Effector memory CD4-positive, alpha-beta T cell (primary cell): ENCODE measurements around the gene LRRD1.
"Not testable (repeated sequence)": the region's sequence is repeated elsewhere in the genome, so short reads cannot be mapped to it uniquely, and the experiment has no call there.

ENCODE experiments used
- DNase-seq, 3 donors: peaks; one replicate each; pipeline ENCODE4 v3.0.0-alpha.2; 2020
- H3K27ac ChIP-seq: 2 replicates; pipeline ENCODE4 v1.7.0; 2013; ENCODE audit warnings: mild to moderate bottlenecking, low read length, moderate library complexity; ENCODE audit not compliant: insufficient read depth, poor library complexity, severe bottlenecking
- H3K27me3 ChIP-seq: replicated peaks from 2 replicates; pipeline ENCODE4 v1.7.0; 2013; ENCODE audit warnings: mild to moderate bottlenecking, low read length; ENCODE audit not compliant: insufficient read depth, control insufficient read depth, poor library complexity, severe bottlenecking
- H3K36me3 ChIP-seq: 2 replicates; pipeline ENCODE4 v1.7.0; 2013; ENCODE audit warnings: mild to moderate bottlenecking, low read length, moderate library complexity; ENCODE audit not compliant: control insufficient read depth, insufficient read depth
- H3K4me1 ChIP-seq: 2 replicates; pipeline ENCODE4 v1.7.0; 2013; ENCODE audit warnings: low read length, mild to moderate bottlenecking; ENCODE audit not compliant: control insufficient read depth, insufficient read depth, poor library complexity, severe bottlenecking
- H3K4me3 ChIP-seq: 2 replicates; pipeline ENCODE4 v1.7.0; 2013; ENCODE audit warnings: low read length, low read depth, mild to moderate bottlenecking; ENCODE audit not compliant: insufficient read depth, poor library complexity, severe bottlenecking
- H3K9me3 ChIP-seq: 2 replicates; pipeline ENCODE4 v1.7.0; 2013; ENCODE audit warnings: mild to moderate bottlenecking, low read length, moderate library complexity; ENCODE audit not compliant: control insufficient read depth
- total RNA-seq, 3 donors: gene quantifications; one replicate each; lab custom pipeline; 2026; lab: John Stamatoyannopoulos, UW

LRRD1 gene
- total RNA-seq, result 0 reads per million in 3 donors

- Histone ChIP-seq H3K4me1 (no peaks in the 10 kb centered on the region), H3K27ac (no peak within 1 kb of the TSS), H3K4me3 (peak within 1 kb of the TSS; percentile 52), H3K36me3 (no peaks in the 10 kb centered on the region), H3K27me3 (no peaks in the 10 kb centered on the region), H3K9me3 (no peaks in the 10 kb centered on the region)
- DNase-seq, result peak; percentile 75 to 82 (median 77)
Observed at GRCh38 chr7:92178928-92179924, at the start of gene LRRD1. TSS of gene LRRD1 (minus strand) at chr7:92179142. CDS start at chr7:92165202, 13,940 bp downstream.

- no peaks in the 10 kb centered on the region for H3K4me1 ChIP-seq
- no peaks in the 10 kb centered on the region for H3K27me3 ChIP-seq
- DNase-seq, result no peak
- H3K27ac ChIP-seq, result no peak overlapping the region
- peaks cover 21% of the 10 kb centered on the region for H3K36me3 ChIP-seq
- H3K9me3 ChIP-seq, result no peaks in the 10 kb centered on the region
- no peak overlapping the region for H3K4me3 ChIP-seq
Observed at GRCh38 chr7:92228742-92229141, 49.8 kb upstream of the LRRD1 start.

- no peaks in the 10 kb centered on the region for H3K27me3 ChIP-seq
- no peaks in the 10 kb centered on the region for H3K4me1 ChIP-seq
- no peak for DNase-seq
- no peak overlapping the region for H3K27ac ChIP-seq
- H3K9me3 ChIP-seq, result no peaks in the 10 kb centered on the region
- H3K36me3 ChIP-seq, result peaks cover 19% of the 10 kb centered on the region
- H3K4me3 ChIP-seq, result no peak overlapping the region
Observed at GRCh38 chr7:92228100-92228499, 49.2 kb upstream of the LRRD1 start.

- Histone ChIP-seq H3K9me3 (no peaks in the 10 kb centered on the region), H3K36me3 (peaks cover 14% of the 10 kb centered on the region), H3K4me1 (no peaks in the 10 kb centered on the region)
Observed at GRCh38 chr7:92226981-92227380, 48.0 kb upstream of the LRRD1 start.

GRCh38 chr7:92221766-92222165, 42.8 kb upstream of the LRRD1 start:
- Histone ChIP-seq H3K27ac (no peak overlapping the region), H3K4me1 (no peaks in the 10 kb centered on the region), H3K9me3 (no peaks in the 10 kb centered on the region), H3K27me3 (no peaks in the 10 kb centered on the region), H3K36me3 (peaks cover 52% of the 10 kb centered on the region), H3K4me3 (no peak overlapping the region)
- no peak for DNase-seq

More at GRCh38 chr7:92226981-92227380, 48.0 kb upstream of the LRRD1 start:
- DNase-seq, result no peak
- no peak overlapping the region for H3K27ac ChIP-seq
- no peak overlapping the region for H3K4me3 ChIP-seq
- no peaks in the 10 kb centered on the region for H3K27me3 ChIP-seq

- Histone ChIP-seq H3K27ac (no peak overlapping the region), H3K27me3 (no peaks in the 10 kb centered on the region), H3K36me3 (peaks cover 70% of the 10 kb centered on the region), H3K4me1 (no peaks in the 10 kb centered on the region), H3K4me3 (no peak overlapping the region), H3K9me3 (no peaks in the 10 kb centered on the region)
- DNase-seq, result no peak
Observed at GRCh38 chr7:92206672-92207071, 27.7 kb upstream of the LRRD1 start.

GRCh38 chr7:92205987-92206386, 27.0 kb upstream of the LRRD1 start:
- no peaks in the 10 kb centered on the region for H3K27me3 ChIP-seq
- H3K36me3 ChIP-seq, result peaks cover 67% of the 10 kb centered on the region

GRCh38 chr7:92200791-92201190, 21.8 kb upstream of the LRRD1 start:
- H3K9me3 ChIP-seq, result no peaks in the 10 kb centered on the region
- H3K27ac ChIP-seq, result no peak overlapping the region
- no peaks in the 10 kb centered on the region for H3K4me1 ChIP-seq
- no peaks in the 10 kb centered on the region for H3K27me3 ChIP-seq
- no peak overlapping the region for H3K4me3 ChIP-seq
- DNase-seq, result no peak
- H3K36me3 ChIP-seq, result peaks cover 61% of the 10 kb centered on the region

More at GRCh38 chr7:92205987-92206386, 27.0 kb upstream of the LRRD1 start:
- DNase-seq, result no peak
- Histone ChIP-seq H3K4me3 (no peak overlapping the region), H3K27ac (no peak overlapping the region), H3K9me3 (no peaks in the 10 kb centered on the region), H3K4me1 (no peaks in the 10 kb centered on the region)

GRCh38 chr7:92192326-92192725, 13.4 kb upstream of the LRRD1 start:
- Histone ChIP-seq H3K27me3 (no peaks in the 10 kb centered on the region), H3K36me3 (no peaks in the 10 kb centered on the region), H3K9me3 (no peaks in the 10 kb centered on the region), H3K27ac (no peak overlapping the region), H3K4me3 (no peak overlapping the region), H3K4me1 (no peaks in the 10 kb centered on the region)
- DNase-seq, result no peak

- not testable (repeated sequence) for H3K36me3 ChIP-seq, H3K9me3 ChIP-seq, DNase-seq
Observed at GRCh38 chr7:92189246-92189645, 10.3 kb upstream of the LRRD1 start.

More at GRCh38 chr7:92189246-92189645, 10.3 kb upstream of the LRRD1 start:
- H3K27me3 ChIP-seq, H3K4me3 ChIP-seq, H3K4me1 ChIP-seq, H3K27ac ChIP-seq: not testable (repeated sequence)
